Vagina (tissue), 2 donors: ENCODE measurements around the gene TIAL1.
"Not testable (repeated sequence)": the region's sequence is repeated elsewhere in the genome, so short reads cannot be mapped to it uniquely, and the experiment has no call there.

Experiments
- CTCF ChIP-seq, 3 experiments: fragments of 450-650 bp in 2 of 3; fragments of 200-600 bp in 1 of 3; sonication (generic) in 1 of 3; IDR thresholded peaks; one replicate each; pipeline ENCODE4 v1.5.1; 2017 to 2019; ENCODE audit warnings: antibody characterized with exemption in 3 of 3, mild to moderate bottlenecking in 2 of 3, moderate library complexity in 2 of 3
- POLR2A ChIP-seq, 2 donors: fragments of 450-650 bp; IDR thresholded peaks; one replicate each; pipeline ENCODE4 v1.6.1; 2017; ENCODE audit warnings: antibody characterized with exemption in 2 of 2, mild to moderate bottlenecking in 2 of 2, moderate library complexity in 2 of 2
- POLR2AphosphoS5 ChIP-seq, 2 donors: sonication (generic); formaldehyde crosslinking; IDR thresholded peaks; one replicate each; pipeline ENCODE4 v1.9.0; 2017; ENCODE audit warnings: antibody characterized with exemption in 2 of 2, mild to moderate bottlenecking in 2 of 2, low read depth in 1 of 2; ENCODE audit not compliant: insufficient read depth in 1 of 2

GRCh38 chr10:119559511-119559910, 37.3 kb downstream of the TIAL1 start:
- not testable (repeated sequence) for TF ChIP-seq CTCF (IDR thresholded peaks at IDR 0.05); POLR2AphosphoS5 (IDR thresholded peaks at IDR 0.05; ENCODE audit: insufficient read depth in 1 of 2, low read depth in 1 of 2); POLR2A (IDR thresholded peaks at IDR 0.05)
